Type B pancreatic cell (in vitro differentiated cells): Measurements from ENCODE around the gene NANS. TPM values are rescaled to one million over a fixed set of nuclear protein-coding genes. Genes with fewer than 3 reads are reported as not detected.

Experiments
- DNase-seq: peaks from one replicate; pipeline ENCODE4 v3.0.0; 2021; ENCODE audit warnings: mixed read lengths; ENCODE audit not compliant: unreplicated experiment; ENCODE audit errors: extremely low spot score
- H3K27ac Mint-ChIP-seq: 2 replicates; pipeline ENCODE4 v1.8.0; 2021; ENCODE audit warnings: mild to moderate bottlenecking, mixed read lengths
- H3K27me3 Mint-ChIP-seq: 2 replicates; pipeline ENCODE4 v1.8.0; 2021; ENCODE audit warnings: mixed read lengths
- H3K36me3 Mint-ChIP-seq: 2 replicates; pipeline ENCODE4 v1.8.0; 2021; ENCODE audit warnings: mixed read lengths
- H3K4me1 Mint-ChIP-seq: one replicate; pipeline ENCODE4 v1.8.0; 2021; ENCODE audit warnings: mixed read lengths; ENCODE audit not compliant: unreplicated experiment
- H3K4me3 Mint-ChIP-seq: 2 replicates; pipeline ENCODE4 v1.8.0; 2021; ENCODE audit warnings: mild to moderate bottlenecking, mixed read lengths
- H3K9me3 Mint-ChIP-seq: 2 replicates; pipeline ENCODE4 v1.8.0; 2021; ENCODE audit warnings: mixed read lengths
- total RNA-seq: library from RNA; stranded (reverse); gene quantifications from 2 replicates; pipeline ENCODE4 v1.2.1, GENCODE V29; 2021; ENCODE audit warnings: low replicate concordance
- TF ChIP-seq, protein P1 (sequence below): fragments of 200-600 bp; sonication (generic); conservative IDR thresholded peaks from 2 replicates; pipeline ENCODE4 v1.5.0; 2021; ENCODE audit warnings: antibody characterized with exemption, mild to moderate bottlenecking

Gene NANS
- total RNA-seq, 1 donor from 2014 or later = 44.6 TPM

DNA sequence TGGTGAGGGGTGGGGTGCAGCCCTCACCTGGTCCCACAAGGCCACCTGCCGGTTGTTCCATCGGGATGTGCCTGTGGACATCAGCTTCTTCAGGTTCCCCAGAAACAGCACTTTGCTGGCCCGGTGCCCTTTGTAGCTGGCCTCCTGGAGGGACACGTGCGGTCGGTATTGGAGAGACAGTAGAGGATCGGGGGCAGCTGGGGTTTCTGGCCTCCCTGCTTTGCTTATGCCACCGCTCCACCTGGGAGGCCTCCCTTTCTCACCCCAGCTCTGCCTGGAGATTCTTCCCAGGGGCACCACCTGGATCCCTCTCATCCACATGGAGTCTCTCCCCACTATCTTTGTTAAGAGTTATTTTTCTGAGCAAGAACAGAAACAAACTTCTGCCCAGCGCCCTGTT lies 75.6 kb downstream of the NANS start:
- no peaks in the 10 kb centered on the region for H3K27me3 Mint-ChIP-seq
- no peak for DNase-seq
- no peaks in the 10 kb centered on the region for H3K9me3 Mint-ChIP-seq
- H3K36me3 Mint-ChIP-seq = no peaks in the 10 kb centered on the region
- H3K4me1 Mint-ChIP-seq = peaks cover 9% of the 10 kb centered on the region
- TF ChIP-seq, protein P1, sequence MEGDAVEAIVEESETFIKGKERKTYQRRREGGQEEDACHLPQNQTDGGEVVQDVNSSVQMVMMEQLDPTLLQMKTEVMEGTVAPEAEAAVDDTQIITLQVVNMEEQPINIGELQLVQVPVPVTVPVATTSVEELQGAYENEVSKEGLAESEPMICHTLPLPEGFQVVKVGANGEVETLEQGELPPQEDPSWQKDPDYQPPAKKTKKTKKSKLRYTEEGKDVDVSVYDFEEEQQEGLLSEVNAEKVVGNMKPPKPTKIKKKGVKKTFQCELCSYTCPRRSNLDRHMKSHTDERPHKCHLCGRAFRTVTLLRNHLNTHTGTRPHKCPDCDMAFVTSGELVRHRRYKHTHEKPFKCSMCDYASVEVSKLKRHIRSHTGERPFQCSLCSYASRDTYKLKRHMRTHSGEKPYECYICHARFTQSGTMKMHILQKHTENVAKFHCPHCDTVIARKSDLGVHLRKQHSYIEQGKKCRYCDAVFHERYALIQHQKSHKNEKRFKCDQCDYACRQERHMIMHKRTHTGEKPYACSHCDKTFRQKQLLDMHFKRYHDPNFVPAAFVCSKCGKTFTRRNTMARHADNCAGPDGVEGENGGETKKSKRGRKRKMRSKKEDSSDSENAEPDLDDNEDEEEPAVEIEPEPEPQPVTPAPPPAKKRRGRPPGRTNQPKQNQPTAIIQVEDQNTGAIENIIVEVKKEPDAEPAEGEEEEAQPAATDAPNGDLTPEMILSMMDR = no peak
- no peak overlapping the region for H3K4me3 Mint-ChIP-seq
- no peak overlapping the region for H3K27ac Mint-ChIP-seq

Other genes with a start within 250 kb of the NANS start
- gene FOXE1, start 203.5 kb upstream of the NANS start, total RNA-seq = 2.4 and 4.2 TPM in 2 replicates
- gene TRMO, start 134.2 kb upstream of the NANS start, total RNA-seq = 11.3 and 13.9 TPM in 2 replicates
- not detected in 2 replicates for gene HEMGN, start 118.6 kb upstream of the NANS start, total RNA-seq
- gene ANP32B, start 73.4 kb upstream of the NANS start, total RNA-seq = 119 and 156 TPM in 2 replicates
- gene TRIM14, start 62.5 kb downstream of the NANS start, total RNA-seq = 9.9 and 18.8 TPM in 2 replicates
- 9.9 and 28.5 TPM in 2 replicates for gene CORO2A, start 135.9 kb downstream of the NANS start, total RNA-seq
- 9.4 and 20.9 TPM in 2 replicates for gene TBC1D2, start 198.9 kb downstream of the NANS start, total RNA-seq